GM19455 (cell line): Measurements from ENCODE around the gene SAMD4A.

Source experiments
- ATAC-seq: cut with Tn5 transposase; IDR thresholded peaks from one replicate; pipeline ENCODE4 v1.9.1; 2021; ENCODE audit not compliant: unreplicated experiment

SAMD4A gene

DNA sequence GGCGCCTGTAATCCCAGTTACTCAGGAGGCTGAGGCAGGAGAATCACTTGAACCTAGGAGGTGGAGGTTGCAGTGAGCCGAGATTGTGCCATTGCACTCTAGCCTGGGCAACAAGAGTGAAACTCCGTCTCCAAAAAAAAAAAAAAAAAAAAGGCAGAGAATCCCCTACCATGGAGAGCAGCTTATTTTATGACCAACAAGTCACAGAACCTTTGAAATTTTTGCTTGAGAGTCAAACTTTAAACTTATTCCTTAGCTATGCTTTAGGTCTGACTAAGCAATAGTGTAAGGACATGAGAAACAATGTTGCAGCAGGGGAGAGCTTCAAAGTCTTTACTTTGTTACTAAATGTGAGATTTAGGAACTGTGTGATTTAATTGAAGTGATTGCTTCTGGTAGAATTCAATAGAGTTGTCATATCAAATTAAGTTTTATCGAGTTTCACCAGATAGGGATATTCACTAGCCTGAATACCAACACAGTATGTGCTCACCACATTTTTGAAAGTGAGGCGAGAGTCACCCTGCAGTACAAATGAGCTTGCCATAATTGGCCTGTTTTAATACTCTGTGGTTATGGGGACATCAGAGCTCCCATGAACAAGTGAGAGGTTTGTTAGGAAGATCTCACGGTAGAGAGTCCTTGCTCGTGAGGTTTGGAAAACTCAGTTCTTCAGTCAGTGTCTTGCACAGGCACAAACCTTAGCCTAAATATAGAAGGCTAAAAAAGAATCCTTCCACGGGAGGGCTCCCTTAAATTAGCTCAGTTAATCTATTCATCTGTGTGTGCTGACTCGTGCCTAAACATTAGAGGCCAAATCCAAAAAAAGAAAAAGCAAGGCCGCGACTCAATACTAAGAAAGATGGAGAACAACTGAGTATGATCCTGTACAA, 108.6 kb downstream of the SAMD4A start:
- ATAC-seq: no peak

DNA sequence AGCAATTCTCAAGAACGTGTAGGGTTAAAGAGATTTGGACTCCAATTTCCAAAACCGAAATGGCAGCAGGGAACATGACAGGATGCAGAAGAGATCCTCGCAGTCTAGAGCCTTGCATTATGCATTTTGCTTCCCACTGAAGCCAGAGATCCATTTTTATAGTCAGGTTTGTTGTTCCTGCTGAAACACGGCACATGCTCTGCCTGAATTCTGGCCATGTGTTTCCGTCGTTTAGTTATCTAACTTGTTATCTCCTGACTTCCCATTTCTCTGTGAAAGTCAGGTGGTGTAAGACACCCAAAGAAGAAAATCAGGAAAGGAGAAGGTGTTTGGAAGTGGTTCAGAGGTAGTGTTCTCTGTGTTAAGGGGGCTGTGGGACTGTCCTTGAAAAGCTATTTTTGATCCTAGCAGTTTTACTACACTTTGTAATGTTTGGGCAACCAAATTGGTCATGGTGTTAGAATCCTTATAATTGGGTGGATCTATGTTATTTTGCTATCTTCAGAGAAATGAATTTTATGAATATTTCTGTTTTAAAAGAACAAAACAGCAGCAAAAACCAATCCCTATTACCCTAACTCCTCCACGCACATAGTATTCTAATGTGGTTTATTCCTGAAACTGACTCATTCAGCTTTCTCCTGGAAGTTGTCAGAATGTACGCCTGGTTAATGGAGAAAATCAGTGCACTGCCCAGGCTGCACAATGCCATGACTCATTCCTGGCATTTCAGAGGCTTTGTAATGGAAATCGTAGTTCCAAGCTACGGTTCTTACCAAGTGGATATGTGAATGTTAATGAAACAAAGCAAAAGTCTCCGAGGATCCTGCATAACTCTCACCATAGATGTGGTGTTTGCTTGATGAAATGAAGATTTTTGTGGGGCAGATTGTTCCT, 110.1 kb downstream of the SAMD4A start:
- ATAC-seq: no peak

DNA sequence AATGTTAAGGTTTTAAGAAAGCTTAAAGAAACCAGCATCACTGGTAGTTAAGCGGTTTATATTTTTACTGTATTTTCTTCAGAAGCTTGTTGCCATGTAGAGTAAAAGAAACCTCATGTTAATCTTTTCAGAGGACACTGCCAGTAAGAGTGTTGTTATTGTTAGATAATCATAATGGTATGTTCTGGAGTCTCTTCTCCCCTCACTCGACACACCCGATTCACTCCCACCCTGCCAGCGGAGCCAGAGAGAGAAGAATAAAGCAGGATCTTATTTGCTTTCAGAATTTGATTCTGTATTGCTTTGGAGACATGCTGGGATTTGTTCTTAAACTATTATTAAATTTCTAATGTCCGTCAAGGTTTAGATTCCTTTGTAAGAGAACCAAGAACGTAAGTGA, 113.7 kb downstream of the SAMD4A start:
- no peak for ATAC-seq

DNA sequence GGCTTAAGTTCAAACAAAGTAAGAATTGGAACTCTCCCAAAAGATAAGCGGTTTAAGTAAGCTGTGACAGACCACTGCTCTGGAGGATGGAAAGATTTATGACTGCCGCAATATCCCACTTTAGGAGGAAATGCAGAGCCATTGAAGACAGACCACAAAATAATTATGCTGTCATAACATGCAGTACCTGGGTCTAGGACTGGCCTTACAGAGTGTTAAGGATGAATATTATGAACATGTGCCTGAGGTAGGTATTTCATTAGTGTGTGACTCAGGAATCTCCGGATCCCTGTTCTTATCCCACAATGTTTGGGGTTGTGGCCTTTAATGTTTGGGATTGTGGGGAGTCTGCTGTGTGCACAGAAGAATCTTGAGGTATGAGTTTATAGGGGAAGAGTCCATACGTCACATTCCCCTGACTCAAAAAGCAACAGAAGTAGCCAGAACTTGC, 114.9 kb downstream of the SAMD4A start:
- ATAC-seq: no peak

DNA sequence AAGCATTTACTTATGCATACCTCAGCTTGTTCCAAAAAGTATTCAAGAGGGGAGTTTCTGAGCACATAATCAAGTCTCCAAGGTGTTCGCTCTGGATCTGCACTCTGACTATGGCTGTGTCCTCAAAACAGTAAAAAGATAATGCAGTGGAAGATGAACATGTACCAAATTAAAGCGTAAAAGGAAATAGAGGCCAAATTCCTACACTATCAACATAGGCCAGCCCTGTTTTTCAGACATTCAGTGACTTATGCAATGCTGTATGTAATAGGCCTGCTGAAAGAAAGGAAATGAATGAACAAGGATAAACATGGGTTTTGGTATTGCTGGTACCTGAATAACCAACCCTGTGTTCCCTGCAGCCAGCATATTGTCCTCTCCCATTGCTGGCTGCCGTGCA, 115.7 kb downstream of the SAMD4A start:
- ATAC-seq: no peak

DNA sequence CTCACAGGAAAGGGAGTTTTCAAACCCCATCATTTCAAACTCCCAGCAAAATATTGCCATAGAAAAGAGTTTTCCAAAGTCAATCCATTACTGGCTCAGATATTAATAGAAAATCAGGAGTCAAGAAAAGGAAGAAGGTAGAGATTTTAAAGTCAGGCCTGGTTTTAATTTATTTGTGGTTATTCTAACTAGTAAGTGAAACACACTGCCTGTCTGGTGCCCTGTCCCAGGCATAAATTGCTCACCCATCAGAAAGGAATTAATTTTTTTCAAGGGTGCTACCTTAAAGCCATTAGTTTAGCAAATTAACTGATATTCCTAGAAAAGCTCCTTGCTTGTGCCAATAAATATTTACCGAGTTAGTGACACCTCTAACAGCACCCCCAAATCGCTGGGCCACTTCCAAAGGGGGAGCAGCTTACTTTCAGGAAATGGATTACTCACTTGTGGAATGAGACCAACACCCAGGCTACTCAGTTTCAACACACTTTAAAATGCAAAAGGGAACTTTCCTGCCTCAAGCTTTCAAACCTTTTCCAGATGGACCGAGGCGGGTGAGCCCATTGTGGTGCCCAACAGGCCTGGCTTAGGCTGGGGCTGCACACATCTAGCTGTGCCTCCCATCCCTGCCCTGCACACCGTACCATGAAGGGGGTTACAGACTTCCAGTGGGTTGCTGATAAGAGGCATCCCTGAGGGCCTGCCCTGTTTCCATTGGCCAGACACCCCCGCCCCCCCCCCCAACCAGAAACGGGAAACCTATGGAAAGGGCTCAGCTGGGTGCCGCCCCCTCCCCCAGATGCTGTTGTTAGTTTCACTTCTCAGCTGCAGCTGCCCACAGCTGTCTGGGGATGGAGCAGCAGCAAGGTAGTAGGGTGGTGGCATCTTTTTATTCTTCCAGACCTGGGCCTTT, 117.2 kb downstream of the SAMD4A start:
- ATAC-seq: no peak

DNA sequence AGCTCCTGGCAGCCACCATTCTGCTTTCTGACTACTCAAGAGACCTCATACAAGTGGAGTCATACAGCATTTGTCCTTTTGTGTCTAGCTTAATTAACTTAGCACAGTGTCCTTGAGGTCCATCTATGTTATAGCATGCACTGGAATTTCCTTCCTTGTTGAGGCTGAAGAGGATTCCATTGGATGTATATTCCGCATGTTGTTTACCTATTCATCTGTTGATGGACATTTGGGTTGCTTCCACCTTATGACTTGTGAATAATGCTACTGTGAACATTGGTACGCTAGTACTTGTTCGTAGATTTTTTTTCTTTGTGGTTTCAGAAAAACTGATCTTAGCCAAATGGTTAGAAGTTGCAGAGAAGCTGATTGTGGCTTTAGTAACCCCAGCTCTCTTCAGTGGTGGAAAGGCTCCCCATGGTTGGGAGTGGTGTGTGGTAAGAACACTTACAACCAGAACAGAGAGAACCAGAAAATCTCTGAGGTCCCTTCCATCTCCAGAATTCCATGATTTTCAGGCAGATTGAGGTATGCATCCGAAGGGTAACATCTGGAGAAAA, 118.4 kb downstream of the SAMD4A start:
- ATAC-seq: no peak

DNA sequence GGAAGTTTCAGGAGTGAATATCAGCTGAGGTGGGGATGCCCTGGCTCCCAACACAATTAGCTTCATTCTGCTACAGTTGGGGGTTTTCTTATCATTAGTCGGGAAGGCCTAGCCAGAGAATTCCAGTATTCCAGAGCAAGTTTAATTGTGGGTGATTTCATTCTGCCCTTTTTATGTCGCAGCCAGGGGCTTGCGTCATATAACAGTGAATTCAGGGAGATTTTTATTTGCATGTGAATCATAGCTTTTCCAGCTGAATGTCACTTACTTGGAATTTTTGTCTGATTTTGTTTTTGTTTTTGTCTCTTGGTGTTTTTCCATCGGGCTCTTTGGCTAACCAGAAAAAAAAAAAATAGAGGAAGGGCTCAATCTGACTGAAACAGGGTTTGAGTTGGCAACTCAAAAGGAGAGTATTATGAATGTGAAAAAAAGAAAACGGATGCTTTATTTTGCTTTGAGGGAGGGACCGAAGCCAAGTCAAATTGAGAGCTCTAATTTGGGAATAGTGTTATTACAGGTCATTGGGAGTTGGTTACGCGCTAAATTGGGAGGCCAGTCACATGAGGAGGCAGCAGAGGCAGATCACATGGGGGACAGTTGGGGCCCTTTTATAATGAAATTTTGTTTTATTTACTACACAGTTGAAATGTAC, 119.4 kb downstream of the SAMD4A start:
- ATAC-seq: no peak

DNA sequence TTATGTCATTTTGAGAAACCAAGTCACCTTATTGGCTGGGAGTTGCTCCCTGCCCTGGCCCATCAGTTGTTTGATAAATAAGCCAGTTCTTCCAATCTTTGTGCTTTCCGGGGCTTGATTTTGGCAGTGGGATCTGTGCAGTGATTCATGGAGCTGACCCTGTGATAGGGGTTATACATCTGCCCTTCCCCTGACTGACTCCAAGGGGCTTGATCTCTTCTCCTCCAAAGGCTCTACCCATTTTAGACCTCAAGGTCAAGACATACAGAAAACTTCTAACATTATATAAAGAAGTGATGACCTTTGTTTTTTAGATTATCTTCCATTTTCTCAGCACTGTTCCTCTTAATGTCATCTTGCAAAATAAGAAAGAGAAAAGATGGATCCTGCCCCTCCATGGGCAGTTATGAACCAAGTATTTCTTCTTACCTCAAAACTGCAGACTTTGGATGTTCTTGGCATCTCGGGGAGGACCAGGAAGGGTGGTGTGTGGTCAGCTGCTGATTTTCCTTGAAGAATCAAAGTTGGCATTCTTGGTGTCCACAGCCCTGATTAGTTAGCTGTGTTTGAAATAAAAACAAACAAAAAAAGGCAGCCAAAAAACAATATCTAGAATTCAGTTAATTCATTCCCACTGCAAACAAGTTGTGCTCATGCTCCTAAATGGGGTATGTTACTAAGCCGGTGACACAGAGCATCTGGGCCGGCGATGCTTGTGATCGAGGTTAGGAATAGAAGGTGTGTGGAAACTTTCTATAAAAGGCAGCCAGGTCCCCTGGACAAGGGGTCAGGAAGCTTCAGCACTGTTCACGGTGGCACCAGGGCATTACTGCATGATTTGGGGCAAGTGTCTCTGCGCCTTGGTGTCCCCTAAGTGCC, 120.2 kb downstream of the SAMD4A start:
- ATAC-seq: no peak

DNA sequence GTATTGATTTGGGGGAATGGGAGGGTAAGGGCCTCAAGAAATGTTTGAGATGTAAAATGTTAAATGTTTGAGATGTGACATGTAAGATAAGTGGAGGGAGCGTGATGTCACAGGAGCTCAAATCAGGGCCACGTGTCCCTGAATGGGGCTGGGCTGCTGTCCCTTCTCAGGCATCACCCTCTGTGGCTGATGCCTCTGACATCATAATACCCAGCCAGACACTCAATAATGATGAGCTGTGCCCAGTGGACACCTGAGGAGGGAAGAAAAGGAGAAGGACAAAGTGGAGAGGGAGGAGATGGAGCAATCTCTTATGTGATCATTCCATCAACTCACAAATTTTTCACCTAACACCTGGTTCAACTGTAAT, 120.8 kb downstream of the SAMD4A start:
- ATAC-seq: no peak

DNA sequence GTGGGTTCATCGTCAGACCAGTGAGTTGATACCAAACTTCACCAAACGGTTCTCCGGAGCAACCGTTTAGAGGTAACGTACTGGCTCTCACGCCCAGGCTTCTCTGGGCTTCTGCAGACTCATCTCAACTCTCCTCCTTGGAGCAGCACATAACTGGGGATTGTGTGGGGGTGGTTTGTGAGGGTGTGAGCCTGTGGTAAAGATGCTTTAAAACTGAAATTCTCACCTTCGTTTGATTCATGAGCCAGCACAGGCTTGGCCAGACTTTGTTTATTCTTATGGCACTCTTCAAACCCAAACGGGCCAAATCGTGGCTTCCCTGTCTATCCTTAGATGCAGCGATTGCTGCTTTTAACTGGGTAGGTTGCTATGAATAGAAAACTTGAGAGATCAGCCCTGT, 121.3 kb downstream of the SAMD4A start:
- no peak for ATAC-seq

DNA sequence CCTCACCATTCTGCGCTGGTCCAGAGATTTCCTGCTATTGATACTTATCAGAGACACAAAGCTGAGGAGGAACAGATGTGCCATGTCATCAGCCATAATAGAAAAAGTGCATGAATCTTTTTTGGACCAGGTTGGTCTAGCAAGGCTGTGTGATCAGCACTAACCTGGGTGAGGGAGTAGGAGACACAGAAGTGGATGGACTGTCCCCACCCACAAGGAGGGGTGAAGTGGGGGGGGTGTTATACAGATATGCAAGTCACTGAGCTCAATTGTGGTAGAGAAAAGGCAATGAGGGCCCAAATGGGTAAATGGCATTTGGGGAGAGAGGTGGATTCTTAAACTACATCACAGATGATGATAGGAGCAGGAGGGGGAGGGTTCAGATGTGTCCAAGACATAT, 123.0 kb downstream of the SAMD4A start:
- ATAC-seq: no peak

DNA sequence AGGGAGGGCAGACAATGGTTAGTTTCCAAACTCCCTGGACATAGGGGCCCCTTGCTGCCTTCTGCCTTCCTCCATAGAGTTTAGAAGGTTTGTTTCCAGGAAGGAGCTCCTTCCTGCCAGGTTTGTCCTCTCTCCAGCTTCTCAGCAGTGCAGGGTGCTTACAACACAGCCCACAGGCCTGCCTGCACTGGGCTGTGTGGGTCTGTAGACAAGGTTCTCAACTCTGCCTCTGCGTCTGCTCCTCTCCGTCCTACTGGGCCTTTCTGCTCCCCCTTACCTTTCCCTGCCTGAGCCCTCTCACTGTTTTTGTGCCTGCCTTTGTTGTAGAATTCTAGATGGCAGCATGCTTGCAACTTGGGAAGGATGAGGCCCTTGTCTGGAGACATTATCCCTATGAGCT, 124.0 kb downstream of the SAMD4A start:
- no peak for ATAC-seq

DNA sequence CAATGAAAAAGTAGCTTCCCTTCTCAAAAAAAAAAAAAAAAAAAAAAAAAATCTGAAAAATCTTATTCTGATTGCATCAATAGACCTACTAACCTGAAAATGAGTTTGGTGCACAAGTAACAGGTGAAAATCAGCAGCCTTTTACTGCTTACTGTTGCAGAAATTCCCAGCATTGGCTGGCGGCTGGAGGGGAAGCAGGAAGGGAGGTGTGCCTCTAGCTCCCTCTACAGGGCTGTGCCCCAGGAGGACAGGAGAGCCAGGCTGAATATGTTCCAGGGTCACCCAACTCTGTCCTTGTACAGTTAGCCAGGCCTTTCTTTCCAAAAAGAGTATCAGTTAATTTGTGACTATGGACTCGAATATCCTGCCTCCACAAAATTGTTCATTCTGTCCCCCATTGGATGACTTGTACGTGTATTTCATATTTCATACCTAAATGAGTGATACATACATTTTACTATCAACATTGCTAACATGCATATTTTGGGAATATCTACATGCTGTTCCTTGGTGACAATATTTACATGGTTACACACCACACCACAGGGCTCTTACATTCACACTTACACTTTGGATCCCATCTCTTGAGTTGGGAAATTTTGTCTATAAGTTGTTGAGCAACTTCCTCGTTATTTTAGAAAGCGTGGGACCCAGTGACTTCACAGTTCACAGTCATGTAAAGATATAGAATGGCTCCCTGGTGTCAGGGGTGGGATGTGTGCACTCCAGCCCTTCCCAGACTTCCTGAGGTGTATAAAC, 124.8 kb downstream of the SAMD4A start:
- ATAC-seq: peak; percentile 57

DNA sequence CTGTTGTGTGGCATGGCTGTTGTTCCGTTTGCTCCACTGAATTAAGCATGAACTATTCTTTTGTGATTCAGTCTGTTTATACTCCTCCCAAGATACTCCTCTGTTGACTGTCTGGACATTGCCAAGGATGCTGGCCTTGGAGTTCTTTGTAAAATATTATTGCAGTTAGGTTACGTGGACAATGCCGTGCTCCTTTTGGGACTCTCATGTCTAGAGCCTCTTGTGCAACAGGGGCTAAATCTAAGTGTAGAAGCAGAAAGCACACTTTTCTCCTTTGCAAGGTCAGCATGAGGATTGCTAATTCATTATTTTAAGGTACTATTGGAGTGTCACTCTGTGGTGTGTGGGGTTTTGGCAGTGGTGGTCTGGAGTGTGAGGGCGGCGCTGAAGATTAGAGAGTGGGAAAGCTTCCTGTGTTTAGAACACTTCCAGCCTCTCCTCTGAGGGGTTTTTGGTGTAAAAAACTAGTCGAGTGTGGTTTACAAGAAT, 125.4 kb downstream of the SAMD4A start:
- ATAC-seq: no peak

DNA sequence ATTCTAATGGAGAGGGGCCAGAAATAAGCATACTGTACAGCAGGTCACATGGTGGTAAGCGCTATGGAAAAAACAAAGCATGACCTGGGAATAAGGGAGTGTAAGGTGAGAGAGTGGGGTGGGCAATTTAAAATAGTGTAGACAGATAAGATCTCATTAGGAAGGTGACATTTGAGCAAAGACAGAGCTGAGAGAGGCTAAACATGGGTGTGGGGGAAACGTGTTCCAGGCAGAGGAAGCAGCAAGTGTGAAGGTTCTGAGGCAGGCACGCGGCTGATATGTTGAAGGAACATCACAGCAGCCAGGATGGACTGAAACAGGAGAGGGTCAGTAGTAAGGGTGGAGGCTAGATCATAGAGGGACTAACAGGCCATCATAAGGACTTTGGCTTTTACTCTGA, 126.8 kb downstream of the SAMD4A start:
- no peak for ATAC-seq

DNA sequence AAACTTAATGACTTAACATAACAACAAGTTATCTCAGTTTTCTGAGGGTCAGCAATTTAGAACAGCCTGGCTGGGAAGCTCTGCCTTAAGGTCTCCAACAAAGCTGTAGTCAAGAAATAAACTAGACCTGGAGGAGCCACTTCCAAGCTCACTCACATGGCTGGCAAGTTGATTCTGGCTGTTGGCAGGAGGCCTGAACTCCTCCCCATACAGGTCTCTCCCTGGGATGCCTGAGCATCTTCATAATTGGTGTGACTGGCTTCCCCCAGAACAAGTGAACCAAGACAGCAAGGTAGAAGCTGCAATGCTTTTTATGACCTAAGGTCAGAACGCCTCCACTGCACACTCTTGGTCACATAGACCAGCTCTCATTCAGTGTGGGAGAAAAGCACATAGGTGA, 128.3 kb downstream of the SAMD4A start:
- ATAC-seq: no peak

DNA sequence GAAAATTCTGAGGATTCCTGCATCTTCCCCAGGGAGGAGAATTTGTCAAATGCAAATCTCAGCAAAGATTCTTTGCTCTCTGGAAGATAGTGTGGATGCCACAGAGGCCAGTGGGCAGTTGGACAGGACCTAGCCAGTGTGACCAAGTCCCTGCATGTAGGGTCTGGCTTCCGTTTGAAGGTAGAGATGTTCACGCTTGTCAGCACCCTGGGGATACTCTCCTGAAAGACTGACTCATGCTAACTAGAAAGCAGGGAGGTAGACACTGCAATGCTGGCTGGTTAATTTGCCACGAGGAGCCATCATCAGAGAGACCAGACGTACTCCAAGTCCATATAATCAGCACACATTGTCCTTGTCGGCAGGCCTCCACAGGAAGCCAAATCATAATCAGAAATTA, 130.1 kb downstream of the SAMD4A start:
- no peak for ATAC-seq
